CD4-positive, alpha-beta memory T cell (primary cell): ENCODE data around the gene PLRG1. TPM values are rescaled to one million over a fixed set of nuclear protein-coding genes. Genes with fewer than 3 reads are reported as not detected.

Experiments
- CTCF ChIA-PET: fragments of 350-600 bp; sonication (Branson Sonifier 250); formaldehyde crosslinking; loops from one replicate; lab custom pipeline; 2021; ENCODE audit warnings: inconsistent platforms; ENCODE audit not compliant: partially characterized antibody; lab: Charles Lee
- POLR2A ChIA-PET: fragments of 350-600 bp; sonication (Branson Sonifier 250); formaldehyde crosslinking; loops from one replicate; lab custom pipeline; 2021; ENCODE audit not compliant: partially characterized antibody; lab: Charles Lee
- DNase-seq, 5 donors: peaks; one replicate each; pipeline versions ENCODE4 v3.0.0 to v3.0.0-alpha.2; 2020 to 2022; ENCODE audit warnings: mixed read lengths in 1 of 5
- H3K27ac ChIP-seq: one replicate; pipeline ENCODE4 v1.7.0; 2013; ENCODE audit warnings: low read depth, low read length
- H3K27me3 ChIP-seq: 2 replicates; pipeline ENCODE4 v1.7.0; 2013; ENCODE audit warnings: mild to moderate bottlenecking, low read length, moderate library complexity; ENCODE audit not compliant: insufficient read depth
- H3K36me3 ChIP-seq: 2 replicates; pipeline ENCODE4 v1.7.0; 2013; ENCODE audit warnings: mild to moderate bottlenecking, low read length, moderate library complexity; ENCODE audit not compliant: insufficient read depth
- H3K4me1 ChIP-seq: 2 replicates; pipeline ENCODE4 v1.7.0; 2013; ENCODE audit warnings: mild to moderate bottlenecking, low read length, moderate library complexity; ENCODE audit not compliant: insufficient read depth
- H3K4me3 ChIP-seq, 2 donors: one replicate each; pipeline ENCODE4 v1.7.0; 2013; ENCODE audit warnings: low read length in 2 of 2, mild to moderate bottlenecking in 1 of 2
- H3K9me3 ChIP-seq, 2 donors: one replicate each; pipeline ENCODE4 v1.7.0; 2013; ENCODE audit warnings: low read length in 2 of 2, control low read depth in 1 of 2; ENCODE audit not compliant: control insufficient read depth in 1 of 2
- H3K27ac Mint-ChIP-seq, 7 donors: one replicate each; pipeline ENCODE4 v1.8.0; 2020 to 2021; ENCODE audit warnings: mixed read lengths in 7 of 7, mild to moderate bottlenecking in 6 of 7, inconsistent platforms in 3 of 7, moderate library complexity in 3 of 7
- H3K27me3 Mint-ChIP-seq, 2 donors: one replicate each; pipeline ENCODE4 v1.8.0; 2020 to 2021; ENCODE audit warnings: mixed read lengths in 2 of 2
- H3K36me3 Mint-ChIP-seq, 2 donors: one replicate each; pipeline ENCODE4 v1.8.0; 2020 to 2021; ENCODE audit warnings: mixed read lengths in 2 of 2, inconsistent platforms in 1 of 2, mild to moderate bottlenecking in 1 of 2
- H3K4me1 Mint-ChIP-seq, 4 donors: one replicate each; pipeline ENCODE4 v1.8.0; 2020 to 2021; ENCODE audit warnings: mixed read lengths in 4 of 4, mild to moderate bottlenecking in 1 of 4
- H3K4me3 Mint-ChIP-seq, 8 donors: one replicate each; pipeline ENCODE4 v1.8.0; 2020 to 2021; ENCODE audit warnings: mixed read lengths in 8 of 8, mild to moderate bottlenecking in 7 of 8, moderate library complexity in 6 of 8, inconsistent platforms in 3 of 8
- H3K9me3 Mint-ChIP-seq, 8 donors: one replicate each; pipeline ENCODE4 v1.8.0; 2020 to 2021; ENCODE audit warnings: mixed read lengths in 8 of 8, mild to moderate bottlenecking in 5 of 8, inconsistent platforms in 3 of 8, moderate library complexity in 1 of 8
- intact Hi-C: fragments of 100-400 bp; cut with micrococcal nuclease; formaldehyde crosslinking; loops from one replicate; pipeline ENCODE4 v1.15.1; 2023
- polyA plus RNA-seq, 2 donors: library from polyadenylated mRNA; unstranded; fragments of 300-500 nt; fragmentation: Illumina TruSeq; gene quantifications; one replicate each; pipeline ENCODE4 v1.2.3, GENCODE V29; 2021
- total RNA-seq, 2 experiments: library from RNA; stranded (reverse); gene quantifications; one replicate each; pipeline ENCODE4 v1.2.3, GENCODE V29; 2021

The PLRG1 gene
- total and polyA plus RNA-seq, 4 experiments from 2014 or later: 77.5 to 91.8 (median 83.1) TPM

GRCh38 chr4:154503598-154503997 lies 46.6 kb downstream of the PLRG1 start:
- Mint-ChIP-seq H3K27ac (no peak overlapping the region), H3K4me3 (no peak overlapping the region), H3K27me3 (peaks cover 21 to 29% of the 10 kb centered on the region in 2 donors), H3K4me1 (no peaks in the 10 kb centered on the region), H3K36me3 (no peaks in the 10 kb centered on the region), H3K9me3 (peaks cover 0 to 2% (median 0%) of the 10 kb centered on the region in 8 donors)
- Histone ChIP-seq H3K27me3 (peaks cover 6% of the 10 kb centered on the region), H3K4me1 (no peaks in the 10 kb centered on the region), H3K27ac (no peak overlapping the region), H3K36me3 (no peaks in the 10 kb centered on the region), H3K4me3 (no peak overlapping the region), H3K9me3 (no peaks in the 10 kb centered on the region)
- no peak for DNase-seq
- intact Hi-C loops: no loop called here
- CTCF ChIA-PET: interaction anchor here (1.0 to 1.2 kb wide), 3 partner anchors 8 to 173 kb away, joined by 3 read pairs; no protein-coding TSS in a partner anchor
- POLR2A ChIA-PET: no interaction called here

GRCh38 chr4:154502111-154502510 lies 48.1 kb downstream of the PLRG1 start:
- Mint-ChIP-seq H3K27me3 (peaks cover 22 to 29% of the 10 kb centered on the region in 2 donors), H3K36me3 (no peaks in the 10 kb centered on the region), H3K4me1 (no peaks in the 10 kb centered on the region), H3K9me3 (peaks cover 0 to 2% (median 0%) of the 10 kb centered on the region in 8 donors), H3K4me3 (no peak overlapping the region), H3K27ac (no peak overlapping the region)
- intact Hi-C loops: no loop called here
- no peak overlapping the region for H3K27ac ChIP-seq
- DNase-seq: no peak
- H3K36me3 ChIP-seq: no peaks in the 10 kb centered on the region
- peaks cover 6% of the 10 kb centered on the region for H3K27me3 ChIP-seq
- H3K4me1 ChIP-seq: no peaks in the 10 kb centered on the region
- H3K4me3 ChIP-seq: no peak overlapping the region
- H3K9me3 ChIP-seq: no peaks in the 10 kb centered on the region
- POLR2A ChIA-PET: no interaction called here
- CTCF ChIA-PET: interaction anchor here (1.1 kb wide), 1 partner anchor 171 kb away, joined by 3 read pairs; no protein-coding TSS in a partner anchor

GRCh38 chr4:154497889-154498288 lies 52.3 kb downstream of the PLRG1 start:
- H3K4me1 ChIP-seq: no peaks in the 10 kb centered on the region
- H3K27me3 Mint-ChIP-seq: peaks cover 15 to 27% of the 10 kb centered on the region in 2 donors
- H3K4me1 Mint-ChIP-seq: no peaks in the 10 kb centered on the region
- no peaks in the 10 kb centered on the region for H3K9me3 ChIP-seq
- DNase-seq: no peak
- H3K27ac Mint-ChIP-seq: no peak overlapping the region
- no peak overlapping the region for H3K4me3 ChIP-seq
- intact Hi-C loops: no loop called here
- no peaks in the 10 kb centered on the region for H3K36me3 Mint-ChIP-seq
- peaks cover 0 to 2% (median 0%) of the 10 kb centered on the region in 8 donors for H3K9me3 Mint-ChIP-seq
- ChIA-PET CTCF (no interaction called here), POLR2A (no interaction called here)
- H3K27me3 ChIP-seq: no peaks in the 10 kb centered on the region
- no peak overlapping the region for H3K27ac ChIP-seq
- no peak overlapping the region for H3K4me3 Mint-ChIP-seq
- no peaks in the 10 kb centered on the region for H3K36me3 ChIP-seq

- H3K9me3 Mint-ChIP-seq: peaks cover 0 to 2% (median 0%) of the 10 kb centered on the region in 8 donors
- H3K27ac Mint-ChIP-seq: no peak overlapping the region
- no peak overlapping the region for H3K4me3 ChIP-seq
- peaks cover 5 to 19% (median 10%) of the 10 kb centered on the region in 4 donors for H3K4me1 Mint-ChIP-seq
- no peak overlapping the region for H3K27ac ChIP-seq
- H3K9me3 ChIP-seq: no peaks in the 10 kb centered on the region
- ChIA-PET CTCF (interaction anchor here (0.7 kb wide), 1 partner anchor 12 kb away, joined by 3 read pairs; no protein-coding TSS in a partner anchor), POLR2A (no interaction called here)
- intact Hi-C loops: no loop called here
- H3K4me3 Mint-ChIP-seq: no peak overlapping the region
- no peaks in the 10 kb centered on the region for H3K4me1 ChIP-seq
- peaks cover 26 to 39% of the 10 kb centered on the region in 2 donors for H3K27me3 Mint-ChIP-seq
- H3K27me3 ChIP-seq: no peaks in the 10 kb centered on the region
- no peaks in the 10 kb centered on the region for H3K36me3 Mint-ChIP-seq
- H3K36me3 ChIP-seq: no peaks in the 10 kb centered on the region
- DNase-seq: no peak
These were observed 54.3 kb downstream of the PLRG1 start for GRCh38 chr4:154495867-154496266.

GRCh38 chr4:154492288-154492687 lies 57.9 kb downstream of the PLRG1 start:
- H3K36me3 Mint-ChIP-seq: no peaks in the 10 kb centered on the region
- H3K4me1 ChIP-seq: no peaks in the 10 kb centered on the region
- peak overlapping the region in 1 of 7 donors; percentile 51 for H3K27ac Mint-ChIP-seq
- ChIA-PET POLR2A (no interaction called here), CTCF (no interaction called here)
- H3K36me3 ChIP-seq: no peaks in the 10 kb centered on the region
- peak overlapping the region in 6 of 8 donors; percentile 30 to 84 (median 56) for H3K4me3 Mint-ChIP-seq
- peaks cover 5% of the 10 kb centered on the region for H3K27me3 ChIP-seq
- DNase-seq: no peak
- intact Hi-C loops: no loop called here
- H3K4me3 ChIP-seq: no peak overlapping the region
- peaks cover 8 to 24% (median 14%) of the 10 kb centered on the region in 4 donors for H3K4me1 Mint-ChIP-seq
- no peak overlapping the region for H3K27ac ChIP-seq
- peaks cover 0 to 4% (median 0%) of the 10 kb centered on the region in 8 donors for H3K9me3 Mint-ChIP-seq
- no peaks in the 10 kb centered on the region for H3K9me3 ChIP-seq
- peaks cover 33 to 49% of the 10 kb centered on the region in 2 donors for H3K27me3 Mint-ChIP-seq

GRCh38 chr4:154491341-154492271 lies 58.6 kb downstream of the PLRG1 start, which contains the start of gene DCHS2:
DCHS2 (minus strand) TSS chr4:154491799; CDS start chr4:154491355, 444 bp downstream.
- no peak within 1 kb of the TSS for H3K27ac ChIP-seq
- no peaks in the 10 kb centered on the region for H3K9me3 ChIP-seq
- peaks cover 8 to 24% (median 14%) of the 10 kb centered on the region in 4 donors for H3K4me1 Mint-ChIP-seq
- peaks cover 0 to 4% (median 0%) of the 10 kb centered on the region in 8 donors for H3K9me3 Mint-ChIP-seq
- H3K36me3 ChIP-seq: no peaks in the 10 kb centered on the region
- ChIA-PET POLR2A (no interaction called here), CTCF (no interaction called here)
- peaks cover 34 to 51% of the 10 kb centered on the region in 2 donors for H3K27me3 Mint-ChIP-seq
- H3K27me3 ChIP-seq: peaks cover 5% of the 10 kb centered on the region
- H3K36me3 Mint-ChIP-seq: no peaks in the 10 kb centered on the region
- peak within 1 kb of the TSS; percentile 60 to 84 (median 68) for H3K4me3 Mint-ChIP-seq
- peak within 1 kb of the TSS in 1 of 7 donors; percentile 51 for H3K27ac Mint-ChIP-seq
- no peak within 1 kb of the TSS for H3K4me3 ChIP-seq
- intact Hi-C loops: no loop called here
- DNase-seq: no peak
- no peaks in the 10 kb centered on the region for H3K4me1 ChIP-seq
